ENCODE results near the gene TRIM4.
A peak's percentile ranks its signal among the peaks of the same experiment; 100 is the strongest.

Gene TRIM4

DNA sequence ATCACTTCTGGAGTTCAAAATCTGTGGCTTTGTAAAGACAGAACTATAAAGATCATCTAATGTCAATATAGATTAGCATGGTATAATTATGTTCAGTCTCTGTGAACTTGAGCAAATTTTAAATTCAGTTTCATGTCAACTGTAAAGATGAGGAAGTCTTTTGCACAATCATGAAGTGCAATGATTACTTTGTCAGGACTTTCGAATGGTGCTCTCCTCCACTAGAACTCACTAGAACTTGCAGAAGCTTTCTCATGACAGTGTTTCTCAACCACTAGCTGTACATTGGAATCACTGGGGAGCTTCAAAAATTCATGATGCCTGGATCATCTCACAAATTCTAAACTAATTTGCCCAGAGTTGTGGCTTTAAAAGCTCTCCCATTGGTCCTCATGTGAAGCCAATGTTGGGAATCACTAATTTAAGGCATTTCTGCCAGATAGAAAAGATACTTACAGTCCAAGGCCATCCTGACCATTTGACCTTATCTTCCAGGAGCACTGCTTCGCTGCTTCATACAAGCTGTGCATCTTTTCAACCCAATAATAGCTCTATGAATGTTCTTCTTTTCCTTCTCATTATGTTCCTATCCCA lies 55.4 kb downstream of the TRIM4 start:
- in situ Hi-C loops (cut with HindIII; ENCODE audit: low pct_ligation_motif_present, low pct_unique_long_range_greater_than_20kb, low sequenced_read_pairs): no loop called here

DNA sequence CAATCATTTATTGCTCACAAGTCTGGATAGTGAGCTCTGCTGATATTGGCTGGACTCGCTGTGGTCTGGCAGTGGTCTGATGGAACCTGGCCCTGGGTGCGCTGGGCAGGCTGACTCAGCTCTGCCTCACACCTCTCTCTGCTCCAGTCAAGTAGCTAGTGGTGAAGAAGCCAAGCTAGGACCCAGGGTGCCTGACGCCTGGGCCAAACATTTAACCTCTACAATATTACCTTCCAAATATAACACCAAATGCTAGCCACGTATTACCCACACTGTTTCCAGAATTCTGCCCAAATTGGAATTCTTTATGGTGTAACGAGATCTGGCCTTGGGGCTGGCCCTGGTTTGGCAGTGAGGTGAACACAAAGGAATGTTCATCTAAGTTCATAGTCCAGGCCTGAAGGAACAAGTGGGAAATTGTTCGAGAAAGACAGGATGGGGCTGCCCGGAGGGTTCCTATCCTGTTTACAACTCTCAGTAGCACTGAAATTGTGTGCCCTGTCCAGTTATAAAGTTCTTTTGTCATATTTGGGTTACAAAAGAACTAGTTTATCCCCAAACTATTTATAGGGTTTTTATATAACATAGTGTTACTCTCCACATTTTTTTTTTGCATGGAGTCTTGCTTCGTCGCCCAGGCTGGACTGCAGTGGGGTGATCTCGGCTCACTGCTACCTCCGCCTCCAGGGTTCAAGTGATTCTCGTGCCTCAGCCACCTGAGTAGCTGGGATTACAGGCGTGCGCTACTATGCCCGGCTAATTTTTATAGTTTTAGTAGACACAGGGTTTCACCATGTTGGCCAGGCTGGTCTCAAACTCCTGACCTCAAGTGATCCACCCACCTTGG lies 58.8 kb downstream of the TRIM4 start:
- in situ Hi-C loops (cut with HindIII; ENCODE audit: low pct_ligation_motif_present, low pct_unique_long_range_greater_than_20kb, low sequenced_read_pairs): no loop called here
- peak; percentile 93 for DNase-seq

More for the DNA sequence above, 55.4 kb downstream of the TRIM4 start:
- DNase-seq: no peak

DNA sequence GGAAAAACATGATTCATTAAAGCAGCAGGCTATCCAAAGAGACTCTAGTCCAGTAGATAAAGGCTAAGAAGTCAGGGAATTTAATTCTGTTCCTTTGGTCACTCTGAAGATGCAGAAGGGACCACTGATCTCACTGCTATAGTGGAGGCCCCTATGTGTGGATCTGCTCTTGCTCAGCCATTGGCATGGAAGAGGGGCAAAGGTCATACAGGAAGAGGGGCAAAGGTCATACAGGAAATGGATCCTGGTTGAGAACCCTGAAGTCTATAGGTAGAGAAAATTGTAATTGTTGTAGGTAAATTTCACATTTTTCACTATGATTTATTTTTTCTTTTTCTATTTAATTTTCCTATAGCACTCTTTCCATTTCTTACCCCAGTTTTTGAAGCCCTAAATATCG lies 64.1 kb downstream of the TRIM4 start:
- no peak for DNase-seq
- in situ Hi-C loops (cut with HindIII; ENCODE audit: low pct_ligation_motif_present, low pct_unique_long_range_greater_than_20kb, low sequenced_read_pairs): no loop called here

DNA sequence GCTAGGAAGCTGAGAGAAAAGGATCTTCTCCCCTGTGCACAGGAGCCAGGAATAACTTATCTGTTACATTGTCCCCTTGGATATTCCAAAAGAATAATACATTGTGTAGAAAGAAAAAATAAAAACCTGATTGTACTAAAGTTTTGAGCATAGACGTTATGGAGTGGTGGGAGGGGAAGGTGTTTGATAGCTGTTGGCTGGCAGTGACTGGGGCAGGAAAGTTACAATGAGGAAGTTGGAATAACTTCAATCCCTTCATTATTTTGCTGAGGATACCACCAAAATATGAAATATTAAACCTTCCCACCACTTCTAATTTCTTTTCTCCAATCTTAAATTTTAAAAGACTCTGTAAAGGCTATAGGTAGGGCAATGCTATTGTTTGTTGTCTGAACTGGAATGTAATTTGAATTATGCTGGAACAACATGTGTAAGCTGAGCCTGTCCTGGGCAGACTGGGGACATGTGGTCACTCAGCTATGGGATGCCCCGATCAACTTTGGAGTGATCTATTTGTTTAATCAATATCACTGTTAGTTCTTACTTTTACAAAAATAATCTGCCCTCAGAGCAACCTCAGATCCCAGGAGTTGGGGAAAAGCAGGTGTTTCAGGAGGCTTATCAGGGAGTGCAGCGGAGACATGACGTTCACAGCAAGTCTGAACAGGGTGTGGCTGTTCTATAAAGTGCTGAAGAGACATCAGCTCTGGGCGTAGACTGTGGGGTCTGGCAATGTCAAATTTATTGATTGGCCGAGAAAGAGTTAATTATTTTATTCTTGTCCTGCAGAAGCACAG lies 70.7 kb downstream of the TRIM4 start:
- no peak for DNase-seq
- in situ Hi-C loops (cut with HindIII; ENCODE audit: low pct_ligation_motif_present, low pct_unique_long_range_greater_than_20kb, low sequenced_read_pairs): no loop called here

DNA sequence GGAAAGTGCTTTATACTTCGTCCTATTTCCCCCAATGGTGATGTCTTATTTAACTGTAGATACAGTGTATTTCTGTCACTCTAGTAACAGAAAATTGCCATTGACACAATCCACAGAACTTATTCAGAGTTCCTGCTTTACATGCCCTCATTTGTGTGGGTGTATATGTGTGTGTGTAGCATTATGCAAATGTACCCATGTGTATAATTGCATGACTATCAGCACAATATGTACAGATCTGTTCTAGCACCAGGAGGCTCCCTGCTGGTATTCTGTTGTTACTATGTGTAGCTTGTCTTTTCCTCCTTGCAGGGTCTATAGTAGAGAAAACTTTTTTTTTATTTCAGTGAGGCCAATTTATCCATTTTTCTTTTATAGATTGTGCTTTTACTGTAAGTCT lies 75.0 kb downstream of the TRIM4 start:
- no peak for DNase-seq
- in situ Hi-C loops (cut with HindIII; ENCODE audit: low pct_ligation_motif_present, low pct_unique_long_range_greater_than_20kb, low sequenced_read_pairs): no loop called here

DNA sequence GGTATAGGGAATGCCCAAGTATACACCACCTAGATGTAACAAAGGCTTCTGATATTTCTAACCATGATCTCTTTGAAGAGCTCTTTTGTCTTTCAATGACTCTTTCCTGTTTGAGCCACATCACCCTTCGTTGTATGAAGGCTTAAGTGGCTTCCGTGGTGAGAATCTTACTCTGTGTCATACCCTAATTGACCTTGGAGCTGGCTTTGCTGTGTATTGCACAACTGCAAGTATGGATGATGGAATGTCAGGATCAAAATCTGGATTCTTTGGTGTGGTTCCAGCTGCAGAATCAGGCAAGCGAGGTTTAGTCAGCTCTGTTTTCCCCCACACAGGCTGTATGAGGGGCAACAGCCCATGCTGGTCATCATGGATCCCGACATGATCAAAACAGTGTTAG lies 75.5 kb downstream of the TRIM4 start:
- no peak for DNase-seq
- in situ Hi-C loops (cut with HindIII; ENCODE audit: low pct_ligation_motif_present, low pct_unique_long_range_greater_than_20kb, low sequenced_read_pairs): no loop called here

DNA sequence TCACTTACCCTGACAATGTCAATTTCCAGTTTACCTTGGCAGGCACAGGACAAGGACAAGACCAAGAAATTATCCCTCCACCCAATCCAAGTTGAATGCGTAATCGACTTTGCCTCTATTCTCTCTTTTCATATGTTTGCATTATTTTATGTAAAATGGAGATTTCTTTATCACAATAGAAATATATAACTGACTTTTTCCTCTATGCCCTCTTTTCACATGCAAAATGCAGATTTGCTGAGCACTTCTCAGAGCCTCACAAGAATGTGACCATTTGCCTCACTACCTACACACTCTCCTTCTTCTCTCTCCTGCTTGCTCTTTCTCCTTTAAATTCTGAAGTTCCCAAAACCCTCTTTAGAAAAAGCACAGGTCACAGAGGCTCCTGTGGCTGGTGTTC lies 76.4 kb downstream of the TRIM4 start:
- in situ Hi-C loops (cut with HindIII; ENCODE audit: low pct_ligation_motif_present, low pct_unique_long_range_greater_than_20kb, low sequenced_read_pairs): no loop called here
- DNase-seq: no peak
